WERI-Rb-1 (cell line): ENCODE measurements around the gene ULBP1.
A peak's percentile ranks its signal among the peaks of the same experiment; 100 is the strongest.
"Not testable (repeated sequence)": the region's sequence is repeated elsewhere in the genome, so short reads cannot be mapped to it uniquely, and the experiment has no call there.

Source experiments
- DNase-seq: peaks from one replicate; pipeline ENCODE4 v3.0.0-alpha.2; 2020
- H3K27ac ChIP-seq: fragments of 250-450 bp; sonication (Bioruptor Pico); 2 replicates; pipeline ENCODE4 v1.5.1; 2020; ENCODE audit warnings: mild to moderate bottlenecking, moderate library complexity
- H3K27me3 ChIP-seq: fragments of 250-450 bp; sonication (Bioruptor Pico); 2 replicates; pipeline ENCODE4 v1.5.1; 2021; ENCODE audit warnings: mild to moderate bottlenecking, low read depth, moderate library complexity; ENCODE audit not compliant: insufficient read depth, severe bottlenecking
- H3K36me3 ChIP-seq: fragments of 250-450 bp; sonication (Bioruptor Pico); 2 replicates; pipeline ENCODE4 v1.5.1; 2020; ENCODE audit warnings: mild to moderate bottlenecking, moderate library complexity
- H3K4me3 ChIP-seq: 2 replicates; pipeline ENCODE4 v1.5.1; 2011; ENCODE audit warnings: low read depth, mild to moderate bottlenecking, control low read depth, low read length
- H3K9me3 ChIP-seq: fragments of 250-450 bp; sonication (Bioruptor Pico); 2 replicates; pipeline ENCODE4 v1.5.1; 2021; ENCODE audit warnings: mild to moderate bottlenecking, moderate library complexity; ENCODE audit not compliant: severe bottlenecking
- CTCF ChIP-seq: IDR thresholded peaks from 2 replicates; pipeline ENCODE4 v1.5.1; 2011; ENCODE audit warnings: low read depth, mild to moderate bottlenecking, control low read depth, inconsistent platforms, low read length

ULBP1 gene

GRCh38 chr6:149963462-149964307 is at the start of gene ULBP1:
TSS of gene ULBP1 (plus strand) at chr6:149963943. CDS start at chr6:149964050, 107 bp downstream.
- Histone ChIP-seq H3K4me3 (peak within 1 kb of the TSS; percentile 61), H3K27ac (peak within 1 kb of the TSS; percentile 32; the same call in 1 of the 2 replicates), H3K9me3 (no peaks in the 10 kb centered on the region), H3K36me3 (no peaks in the 10 kb centered on the region), H3K27me3 (peaks cover 40% of the 10 kb centered on the region)
- peak; percentile 47 for TF ChIP-seq CTCF
- DNase-seq, result peak; percentile 87

GRCh38 chr6:149915970-149916865 is 47.5 kb upstream of the ULBP1 start:
- no peak for TF ChIP-seq CTCF
- Histone ChIP-seq H3K27me3 (peaks cover 14% of the 10 kb centered on the region), H3K4me3 (no peak overlapping the region), H3K9me3 (no peaks in the 10 kb centered on the region), H3K27ac (no peak overlapping the region), H3K36me3 (no peaks in the 10 kb centered on the region)
- DNase-seq, result no peak

GRCh38 chr6:149917679-149918078 is 46.1 kb upstream of the ULBP1 start:
- no peak for DNase-seq
- Histone ChIP-seq H3K4me3 (no peak overlapping the region), H3K9me3 (no peaks in the 10 kb centered on the region), H3K27ac (no peak overlapping the region), H3K27me3 (peaks cover 18% of the 10 kb centered on the region), H3K36me3 (no peaks in the 10 kb centered on the region)
- no peak for TF ChIP-seq CTCF

GRCh38 chr6:149918151-149918905 is 45.4 kb upstream of the ULBP1 start:
- no peaks in the 10 kb centered on the region for H3K36me3 ChIP-seq
- TF ChIP-seq CTCF, result no peak
- no peaks in the 10 kb centered on the region for H3K9me3 ChIP-seq
- DNase-seq, result no peak
- H3K4me3 ChIP-seq, result no peak overlapping the region
- H3K27me3 ChIP-seq, result peaks cover 24% of the 10 kb centered on the region
- no peak overlapping the region for H3K27ac ChIP-seq

GRCh38 chr6:149919126-149919833 is 44.5 kb upstream of the ULBP1 start:
- H3K36me3 ChIP-seq, result not testable (repeated sequence)

More at GRCh38 chr6:149919126-149919833, 44.5 kb upstream of the ULBP1 start:
- not testable (repeated sequence) for H3K9me3 ChIP-seq, H3K27ac ChIP-seq, H3K4me3 ChIP-seq, DNase-seq
- H3K27me3 ChIP-seq, result peaks cover 34% of the 10 kb centered on the region
